ENCODE measurements around the gene NOL4L. TPM values are rescaled to one million over a fixed set of nuclear protein-coding genes. Genes with fewer than 3 reads are reported as not detected.

The NOL4L gene
- total RNA-seq, 2 experiments from 2014 or later, result 53.1 to 55.6 TPM

- H3K27me3 ChIP-seq (ENCODE audit: control insufficient read depth in 1 of 2, insufficient read depth in 2 of 2, low read length in 2 of 2), result no peaks in the 10 kb centered on the region
- POLR2A ChIA-PET, result interaction anchor here (0.7 kb wide), 1 partner anchor 71 kb away, joined by 3 read pairs; no protein-coding TSS in a partner anchor
- Mint-ChIP-seq H3K4me3 (no peak overlapping the region), H3K4me1 (ENCODE audit: low read depth) (peaks cover 14% of the 10 kb centered on the region), H3K27me3 (no peaks in the 10 kb centered on the region), H3K9me3 (no peaks in the 10 kb centered on the region), H3K27ac (peak overlapping the region; percentile 33), H3K36me3 (ENCODE audit: low read depth) (peaks cover 94% of the 10 kb centered on the region)
- no peak for TF ChIP-seq CTCF (IDR thresholded peaks at IDR 0.05)
- DNase-seq (no peak), ATAC-seq (ENCODE audit: poor library complexity) (no peak)
- CTCF ChIA-PET, result no interaction called here
- H3K4me1 ChIP-seq (ENCODE audit: insufficient read depth, low read length), result no peaks in the 10 kb centered on the region
- H3K27ac ChIP-seq (ENCODE audit: low read depth in 1 of 2, low read length in 2 of 2), result no peak overlapping the region
- intact Hi-C loops (cut with DNase I, micrococcal nuclease), result no loop called here
- no peak overlapping the region for H3K4me3 ChIP-seq (ENCODE audit: low read length)
- peaks cover 81% of the 10 kb centered on the region for H3K36me3 ChIP-seq (ENCODE audit: insufficient read depth, low read length)
- no peaks in the 10 kb centered on the region for H3K9me3 ChIP-seq (ENCODE audit: control insufficient read depth in 1 of 2, insufficient read depth in 1 of 2, low read length in 2 of 2)
Observed at GRCh38 chr20:32429745-32430360, 155.3 kb downstream of the NOL4L start.

DNA sequence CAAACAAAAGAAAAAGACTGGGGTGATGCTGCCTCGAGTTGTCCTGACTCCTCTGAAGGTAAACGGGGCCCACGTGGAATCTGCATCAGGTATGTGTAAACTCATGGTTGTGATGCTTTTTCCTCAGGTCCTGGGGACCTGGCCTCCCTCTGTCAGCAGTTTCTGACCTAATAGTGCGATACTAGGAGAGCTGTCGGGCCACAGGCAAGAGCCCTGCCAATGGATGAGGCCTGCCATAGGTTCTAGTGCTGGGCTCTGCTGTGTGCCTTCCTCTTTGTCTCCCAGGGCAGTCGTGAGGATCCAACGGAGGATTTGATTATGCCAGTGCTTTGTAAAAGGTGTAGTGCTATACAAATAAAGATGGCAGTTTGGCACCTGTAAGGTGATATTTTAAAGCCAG, 155.8 kb downstream of the NOL4L start:
- no peaks in the 10 kb centered on the region for H3K27me3 Mint-ChIP-seq
- ATAC-seq (ENCODE audit: poor library complexity) (no peak), DNase-seq (no peak)
- peaks cover 17% of the 10 kb centered on the region for H3K4me1 Mint-ChIP-seq (ENCODE audit: low read depth)
- no peak for TF ChIP-seq CTCF (IDR thresholded peaks at IDR 0.05)
- Histone ChIP-seq H3K4me3 (ENCODE audit: low read length) (no peak overlapping the region), H3K9me3 (ENCODE audit: control insufficient read depth in 1 of 2, insufficient read depth in 1 of 2, low read length in 2 of 2) (no peaks in the 10 kb centered on the region), H3K27ac (ENCODE audit: low read depth in 1 of 2, low read length in 2 of 2) (no peak overlapping the region), H3K4me1 (ENCODE audit: insufficient read depth, low read length) (no peaks in the 10 kb centered on the region), H3K36me3 (ENCODE audit: insufficient read depth, low read length) (peaks cover 75% of the 10 kb centered on the region), H3K27me3 (ENCODE audit: control insufficient read depth in 1 of 2, insufficient read depth in 2 of 2, low read length in 2 of 2) (no peaks in the 10 kb centered on the region)
- intact Hi-C loops (cut with DNase I, micrococcal nuclease), result no loop called here
- ChIA-PET POLR2A (no interaction called here), CTCF (no interaction called here)
- no peaks in the 10 kb centered on the region for H3K9me3 Mint-ChIP-seq
- H3K27ac Mint-ChIP-seq, result no peak overlapping the region
- H3K4me3 Mint-ChIP-seq, result no peak overlapping the region
- peaks cover 94% of the 10 kb centered on the region for H3K36me3 Mint-ChIP-seq (ENCODE audit: low read depth)

DNA sequence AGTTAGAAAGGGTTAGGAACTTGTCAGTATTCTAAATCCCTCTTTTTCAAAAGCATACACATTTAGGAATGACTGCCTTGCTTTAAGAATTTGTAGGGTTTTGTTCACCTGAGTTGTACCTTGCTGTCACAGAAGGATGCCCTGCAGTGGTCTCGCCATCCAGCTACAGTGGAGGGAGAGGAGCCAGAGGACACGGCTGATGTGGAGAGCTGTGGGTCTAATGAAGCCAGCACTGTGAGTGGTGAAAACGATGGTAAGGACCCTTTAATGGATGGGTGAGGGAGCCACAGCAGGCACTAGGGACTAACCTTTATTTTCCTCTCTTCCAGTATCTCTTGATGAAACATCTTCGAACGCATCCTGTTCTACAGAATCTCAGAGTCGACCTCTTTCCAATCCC, 157.1 kb downstream of the NOL4L start:
- ChIA-PET CTCF (interaction anchor here (0.7 kb wide), 1 partner anchor 77 kb away, joined by 3 read pairs; no protein-coding TSS in a partner anchor), POLR2A (interaction anchor here (0.5 kb wide), 1 partner anchor 42 kb away, joined by 4 read pairs; no protein-coding TSS in a partner anchor)
- Mint-ChIP-seq H3K4me1 (ENCODE audit: low read depth) (peaks cover 17% of the 10 kb centered on the region), H3K27ac (peak overlapping the region; percentile 45), H3K27me3 (no peaks in the 10 kb centered on the region), H3K4me3 (no peak overlapping the region), H3K9me3 (no peaks in the 10 kb centered on the region), H3K36me3 (ENCODE audit: low read depth) (peaks cover 80% of the 10 kb centered on the region)
- H3K9me3 ChIP-seq (ENCODE audit: control insufficient read depth in 1 of 2, insufficient read depth in 1 of 2, low read length in 2 of 2), result no peaks in the 10 kb centered on the region
- no peak for ATAC-seq (ENCODE audit: poor library complexity)
- intact Hi-C loops (cut with DNase I, micrococcal nuclease), result no loop called here
- DNase-seq, result no peak
- no peak for TF ChIP-seq CTCF (IDR thresholded peaks at IDR 0.05)
- no peak overlapping the region for H3K4me3 ChIP-seq (ENCODE audit: low read length)
- no peaks in the 10 kb centered on the region for H3K4me1 ChIP-seq (ENCODE audit: insufficient read depth, low read length)
- H3K36me3 ChIP-seq (ENCODE audit: insufficient read depth, low read length), result peaks cover 62% of the 10 kb centered on the region
- H3K27ac ChIP-seq (ENCODE audit: low read depth in 1 of 2, low read length in 2 of 2), result no peak overlapping the region
- H3K27me3 ChIP-seq (ENCODE audit: control insufficient read depth in 1 of 2, insufficient read depth in 2 of 2, low read length in 2 of 2), result no peaks in the 10 kb centered on the region
